Activated CD4-positive, alpha-beta T cell treated with anti-CD3 and anti-CD28 coated beads, Interleukin-2, amount 50 U/mL, for 4 hours (primary cell): Measurements from ENCODE around the gene ANP32A.

Source experiments
- DNase-seq, 2 experiments: peaks; one replicate each; pipeline ENCODE4 v3.0.0-alpha.2; 2020

Gene ANP32A

GRCh38 chr15:68797599-68798345, 22.9 kb downstream of the ANP32A start:
- no peak for DNase-seq

GRCh38 chr15:68797191-68797590, 23.5 kb downstream of the ANP32A start:
- DNase-seq, result no peak

GRCh38 chr15:68796576-68796975, 24.1 kb downstream of the ANP32A start:
- no peak for DNase-seq

- DNase-seq, result peak; percentile 35
These were observed 25.3 kb downstream of the ANP32A start for GRCh38 chr15:68795298-68795848.

- no peak for DNase-seq
These were observed 25.8 kb downstream of the ANP32A start for GRCh38 chr15:68794863-68795262.

- no peak for DNase-seq
These were observed 26.4 kb downstream of the ANP32A start for GRCh38 chr15:68794307-68794706.

GRCh38 chr15:68793776-68794175, 26.9 kb downstream of the ANP32A start:
- DNase-seq, result no peak

- DNase-seq, result no peak
These were observed 27.6 kb downstream of the ANP32A start for GRCh38 chr15:68792901-68793766.

- DNase-seq, result peak; percentile 15 to 29
These were observed 29.0 kb downstream of the ANP32A start for GRCh38 chr15:68791431-68792283.

- DNase-seq, result no peak
These were observed 29.8 kb downstream of the ANP32A start for GRCh38 chr15:68790910-68791309.

- no peak for DNase-seq
These were observed 30.5 kb downstream of the ANP32A start for GRCh38 chr15:68790242-68790575.

- no peak for DNase-seq
These were observed 31.0 kb downstream of the ANP32A start for GRCh38 chr15:68789534-68790241.

GRCh38 chr15:68789091-68789490, 31.6 kb downstream of the ANP32A start:
- DNase-seq, result no peak

GRCh38 chr15:68788264-68788624, 32.5 kb downstream of the ANP32A start:
- DNase-seq, result no peak

GRCh38 chr15:68787609-68788263, 33.0 kb downstream of the ANP32A start:
- DNase-seq, result no peak

- no peak for DNase-seq
These were observed 33.9 kb downstream of the ANP32A start for GRCh38 chr15:68786753-68787152.

GRCh38 chr15:68785541-68785940, 35.2 kb downstream of the ANP32A start:
- DNase-seq, result no peak

GRCh38 chr15:68784206-68784605, 36.5 kb downstream of the ANP32A start:
- DNase-seq, result no peak

- peak; percentile 66 to 67 for DNase-seq
These were observed 37.3 kb downstream of the ANP32A start for GRCh38 chr15:68783226-68784058.

- DNase-seq, result no peak
These were observed 38.0 kb downstream of the ANP32A start for GRCh38 chr15:68782589-68783161.
